Skeletal muscle cell (primary cell): ENCODE data around the gene ANTXR2.
"Not testable (repeated sequence)": the region's sequence is repeated elsewhere in the genome, so short reads cannot be mapped to it uniquely, and the experiment has no call there.

Source experiments
- DNase-seq: peaks from one replicate; pipeline ENCODE4 v3.0.0-alpha.2; 2010; ENCODE audit warnings: low read depth
- H3K4me3 ChIP-seq: 2 replicates; pipeline ENCODE4 v1.5.1; 2011; ENCODE audit warnings: low read depth, mild to moderate bottlenecking, control low read depth, low read length, moderate library complexity

The ANTXR2 gene

GRCh38 chr4:80004319-80004718 is 68.7 kb downstream of the ANTXR2 start:
- no peak overlapping the region for H3K4me3 ChIP-seq
- no peak for DNase-seq

- DNase-seq, H3K4me3 ChIP-seq: not testable (repeated sequence)
These were observed 70.5 kb downstream of the ANTXR2 start for GRCh38 chr4:80002559-80002958.

- DNase-seq, H3K4me3 ChIP-seq: not testable (repeated sequence)
These were observed 74.0 kb downstream of the ANTXR2 start for GRCh38 chr4:79999048-79999447.

GRCh38 chr4:79998201-79998600 is 74.8 kb downstream of the ANTXR2 start:
- no peak for DNase-seq
- H3K4me3 ChIP-seq: no peak overlapping the region

GRCh38 chr4:79996851-79997250 is 76.2 kb downstream of the ANTXR2 start:
- no peak for DNase-seq
- H3K4me3 ChIP-seq: no peak overlapping the region

- DNase-seq: no peak
- no peak overlapping the region for H3K4me3 ChIP-seq
These were observed 79.6 kb downstream of the ANTXR2 start for GRCh38 chr4:79993476-79993875.

GRCh38 chr4:79991601-79992000 is 81.4 kb downstream of the ANTXR2 start:
- no peak for DNase-seq
- H3K4me3 ChIP-seq: no peak overlapping the region

- not testable (repeated sequence) for DNase-seq
These were observed 81.9 kb downstream of the ANTXR2 start for GRCh38 chr4:79991100-79991499.

GRCh38 chr4:79987401-79987800 is 85.6 kb downstream of the ANTXR2 start:
- no peak for DNase-seq
- H3K4me3 ChIP-seq: no peak overlapping the region

More at GRCh38 chr4:79991100-79991499, 81.9 kb downstream of the ANTXR2 start:
- H3K4me3 ChIP-seq: not testable (repeated sequence)

- DNase-seq: no peak
These were observed 89.6 kb downstream of the ANTXR2 start for GRCh38 chr4:79983431-79983830.

GRCh38 chr4:79982601-79983322 is 90.3 kb downstream of the ANTXR2 start:
- no peak for DNase-seq

More at GRCh38 chr4:79983431-79983830, 89.6 kb downstream of the ANTXR2 start:
- no peak overlapping the region for H3K4me3 ChIP-seq

GRCh38 chr4:79980448-79980847 is 92.6 kb downstream of the ANTXR2 start:
- no peak overlapping the region for H3K4me3 ChIP-seq

More at GRCh38 chr4:79982601-79983322, 90.3 kb downstream of the ANTXR2 start:
- no peak overlapping the region for H3K4me3 ChIP-seq

GRCh38 chr4:79979785-79980437 is 93.1 kb downstream of the ANTXR2 start:
- DNase-seq: no peak
- no peak overlapping the region for H3K4me3 ChIP-seq

More at GRCh38 chr4:79980448-79980847, 92.6 kb downstream of the ANTXR2 start:
- DNase-seq: no peak

GRCh38 chr4:79977131-79977840 is 95.7 kb downstream of the ANTXR2 start:
- DNase-seq: peak; percentile 68
- no peak overlapping the region for H3K4me3 ChIP-seq

- DNase-seq: no peak
- peak overlapping the region; percentile 21 for H3K4me3 ChIP-seq
These were observed 108.4 kb downstream of the ANTXR2 start for GRCh38 chr4:79964400-79965211.

GRCh38 chr4:79964020-79964399 is 109.0 kb downstream of the ANTXR2 start:
- no peak overlapping the region for H3K4me3 ChIP-seq
- peak; percentile 8 for DNase-seq

- no peak for DNase-seq
- H3K4me3 ChIP-seq: no peak overlapping the region
These were observed 113.4 kb downstream of the ANTXR2 start for GRCh38 chr4:79959652-79960051.

- DNase-seq: no peak
- H3K4me3 ChIP-seq: no peak overlapping the region
These were observed 114.4 kb downstream of the ANTXR2 start for GRCh38 chr4:79958466-79959264.

GRCh38 chr4:79949178-79949577 is 123.9 kb downstream of the ANTXR2 start:
- no peak for DNase-seq
- no peak overlapping the region for H3K4me3 ChIP-seq
